ENCODE results near the gene NHSL2. TPM values are rescaled to one million over a fixed set of nuclear protein-coding genes. Genes with fewer than 3 reads are reported as not detected.

NHSL2 gene
- total RNA-seq, 2 experiments from 2014 or later: not detected

DNA sequence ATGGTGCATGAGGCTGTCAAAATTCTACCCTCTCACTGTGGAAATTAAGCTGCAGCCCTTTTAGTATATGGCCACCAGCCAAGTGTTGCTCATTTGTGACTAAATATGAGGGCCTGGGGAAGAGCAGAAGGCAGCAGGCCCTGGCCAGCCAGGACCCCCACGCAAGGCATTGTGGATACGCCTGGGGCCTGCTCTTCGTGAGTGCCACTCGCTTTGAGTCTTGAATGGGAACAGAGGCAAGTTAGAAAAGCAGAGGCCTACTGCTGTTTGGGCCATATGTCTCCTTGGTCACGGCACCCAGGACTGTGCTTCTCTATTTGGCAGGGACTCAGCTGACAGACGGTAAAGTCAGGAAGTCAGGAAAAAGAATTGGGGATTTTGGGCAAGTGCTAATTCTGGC is 210.2 kb downstream of the NHSL2 start:
- no peak overlapping the region for H3K27ac ChIP-seq (ENCODE audit: low read depth, low read length, poor library complexity, severe bottlenecking)
- H2AFZ ChIP-seq (ENCODE audit: low read length): no peak overlapping the region
- ChIA-PET POLR2A (no interaction called here), CTCF (ENCODE audit: unreplicated experiment) (no interaction called here)
- no peak overlapping the region for H3K4me2 ChIP-seq (ENCODE audit: low read length)
- intact Hi-C loops (cut with micrococcal nuclease; ENCODE audit: unreplicated experiment): no loop called here
- H3K9me3 ChIP-seq (ENCODE audit: low read length): no peaks in the 10 kb centered on the region
- H3K36me3 ChIP-seq (ENCODE audit: insufficient read depth, low read length): no peaks in the 10 kb centered on the region
- no peaks in the 10 kb centered on the region for H4K20me1 ChIP-seq (ENCODE audit: insufficient read depth, low read length)
- H3K79me2 ChIP-seq (ENCODE audit: insufficient read depth, low read depth, low read length): no peaks in the 10 kb centered on the region
- TF ChIP-seq, protein P1, sequence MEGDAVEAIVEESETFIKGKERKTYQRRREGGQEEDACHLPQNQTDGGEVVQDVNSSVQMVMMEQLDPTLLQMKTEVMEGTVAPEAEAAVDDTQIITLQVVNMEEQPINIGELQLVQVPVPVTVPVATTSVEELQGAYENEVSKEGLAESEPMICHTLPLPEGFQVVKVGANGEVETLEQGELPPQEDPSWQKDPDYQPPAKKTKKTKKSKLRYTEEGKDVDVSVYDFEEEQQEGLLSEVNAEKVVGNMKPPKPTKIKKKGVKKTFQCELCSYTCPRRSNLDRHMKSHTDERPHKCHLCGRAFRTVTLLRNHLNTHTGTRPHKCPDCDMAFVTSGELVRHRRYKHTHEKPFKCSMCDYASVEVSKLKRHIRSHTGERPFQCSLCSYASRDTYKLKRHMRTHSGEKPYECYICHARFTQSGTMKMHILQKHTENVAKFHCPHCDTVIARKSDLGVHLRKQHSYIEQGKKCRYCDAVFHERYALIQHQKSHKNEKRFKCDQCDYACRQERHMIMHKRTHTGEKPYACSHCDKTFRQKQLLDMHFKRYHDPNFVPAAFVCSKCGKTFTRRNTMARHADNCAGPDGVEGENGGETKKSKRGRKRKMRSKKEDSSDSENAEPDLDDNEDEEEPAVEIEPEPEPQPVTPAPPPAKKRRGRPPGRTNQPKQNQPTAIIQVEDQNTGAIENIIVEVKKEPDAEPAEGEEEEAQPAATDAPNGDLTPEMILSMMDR (conservative IDR thresholded peaks at IDR 0.05; ENCODE audit: low read length): no peak
- no peak for TF ChIP-seq EZH2phosphoT487 (IDR thresholded peaks at IDR 0.05; ENCODE audit: borderline replicate concordance, low read depth, low read length)
- no peaks in the 10 kb centered on the region for H3K9me2 ChIP-seq (ENCODE audit: insufficient read depth, low read length)
- no peak overlapping the region for H3K4me3 ChIP-seq (ENCODE audit: low read depth, low read length, poor library complexity, severe bottlenecking)
- no TSS peak for BruUV-seq (replicated peaks)
- DNase-seq (ENCODE audit: low spot score): no peak
- no peaks in the 10 kb centered on the region for H3K4me1 ChIP-seq (ENCODE audit: insufficient read depth, low read length, poor library complexity, severe bottlenecking)

DNA sequence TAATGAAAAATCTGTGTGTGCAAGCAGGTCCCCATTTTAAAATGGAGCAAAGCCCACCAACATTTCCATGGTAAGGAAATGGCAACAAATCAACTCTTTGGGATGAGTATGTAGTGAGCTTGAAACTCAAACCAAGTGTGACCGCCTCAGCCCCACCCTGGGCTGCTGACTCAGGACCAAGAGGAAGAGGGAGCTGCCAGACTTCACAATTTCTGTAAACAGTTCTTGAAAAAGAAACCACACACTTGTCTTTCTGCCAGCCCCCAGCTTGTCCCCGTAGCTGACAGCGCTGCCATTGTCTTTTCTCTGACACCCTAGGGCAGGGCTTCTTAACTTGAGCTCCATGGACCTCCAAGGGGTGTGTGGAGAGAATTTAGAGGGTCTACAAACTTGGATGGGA is 210.7 kb downstream of the NHSL2 start:
- ChIA-PET CTCF (ENCODE audit: unreplicated experiment) (no interaction called here), POLR2A (no interaction called here)
- H2AFZ ChIP-seq (ENCODE audit: low read length): no peak overlapping the region
- H3K9me2 ChIP-seq (ENCODE audit: insufficient read depth, low read length): no peaks in the 10 kb centered on the region
- no peak overlapping the region for H3K27ac ChIP-seq (ENCODE audit: low read depth, low read length, poor library complexity, severe bottlenecking)
- DNase-seq (ENCODE audit: low spot score): no peak
- H3K4me3 ChIP-seq (ENCODE audit: low read depth, low read length, poor library complexity, severe bottlenecking): no peak overlapping the region
- no peak for TF ChIP-seq EZH2phosphoT487 (IDR thresholded peaks at IDR 0.05; ENCODE audit: borderline replicate concordance, low read depth, low read length)
- no TSS peak for BruUV-seq (replicated peaks)
- intact Hi-C loops (cut with micrococcal nuclease; ENCODE audit: unreplicated experiment): no loop called here
- no peaks in the 10 kb centered on the region for H3K79me2 ChIP-seq (ENCODE audit: insufficient read depth, low read depth, low read length)
- no peaks in the 10 kb centered on the region for H3K36me3 ChIP-seq (ENCODE audit: insufficient read depth, low read length)
- H3K9me3 ChIP-seq (ENCODE audit: low read length): no peaks in the 10 kb centered on the region
- no peaks in the 10 kb centered on the region for H4K20me1 ChIP-seq (ENCODE audit: insufficient read depth, low read length)
- no peak overlapping the region for H3K4me2 ChIP-seq (ENCODE audit: low read length)
- no peaks in the 10 kb centered on the region for H3K4me1 ChIP-seq (ENCODE audit: insufficient read depth, low read length, poor library complexity, severe bottlenecking)

DNA sequence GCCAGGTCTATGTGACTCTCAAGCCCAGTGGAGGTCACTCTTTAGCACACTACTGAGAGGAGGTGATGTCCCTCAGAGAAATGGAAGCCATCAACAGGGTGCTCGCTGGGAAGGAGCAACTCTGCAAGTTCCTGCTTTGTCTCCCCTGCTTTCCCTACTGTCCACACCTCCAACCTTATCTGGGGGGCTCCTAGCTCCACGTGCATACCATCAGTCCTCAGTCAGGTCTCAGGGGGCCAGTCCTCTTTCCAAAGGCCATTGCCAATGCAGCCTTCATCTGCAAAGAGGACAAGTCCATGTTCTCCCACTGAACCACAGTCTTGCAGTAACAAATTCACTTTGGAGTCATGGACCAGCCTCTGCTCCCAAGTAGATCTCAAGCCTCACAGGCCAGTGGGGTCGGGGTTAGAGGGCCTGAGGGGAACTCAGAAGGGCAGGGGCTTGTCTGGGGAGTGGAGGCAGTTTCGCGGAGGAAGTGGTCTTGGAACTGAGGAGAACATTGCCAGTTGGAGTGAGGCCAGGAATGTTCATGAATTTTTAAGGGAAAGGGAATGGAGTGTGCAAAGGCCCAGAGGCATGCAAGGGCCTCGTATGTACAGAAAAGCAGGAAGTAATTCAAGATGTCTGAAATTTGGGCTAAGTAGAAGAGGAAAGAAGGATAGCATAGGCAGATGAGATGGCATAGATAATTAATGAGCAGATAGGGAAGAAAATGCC is 212.1 kb downstream of the NHSL2 start:
- ChIA-PET POLR2A (no interaction called here), CTCF (ENCODE audit: unreplicated experiment) (no interaction called here)
- TF ChIP-seq, protein P1 (conservative IDR thresholded peaks at IDR 0.05; ENCODE audit: low read length): no peak
- TF ChIP-seq EZH2phosphoT487 (IDR thresholded peaks at IDR 0.05; ENCODE audit: borderline replicate concordance, low read depth, low read length): no peak

More for the DNA sequence above, 212.1 kb downstream of the NHSL2 start:
- Histone ChIP-seq H3K4me3 (ENCODE audit: low read depth, low read length, poor library complexity, severe bottlenecking) (no peak overlapping the region), H3K36me3 (ENCODE audit: insufficient read depth, low read length) (no peaks in the 10 kb centered on the region), H2AFZ (ENCODE audit: low read length) (no peak overlapping the region), H3K4me2 (ENCODE audit: low read length) (no peak overlapping the region), H3K27ac (ENCODE audit: low read depth, low read length, poor library complexity, severe bottlenecking) (no peak overlapping the region), H3K4me1 (ENCODE audit: insufficient read depth, low read length, poor library complexity, severe bottlenecking) (no peaks in the 10 kb centered on the region), H4K20me1 (ENCODE audit: insufficient read depth, low read length) (no peaks in the 10 kb centered on the region), H3K79me2 (ENCODE audit: insufficient read depth, low read depth, low read length) (no peaks in the 10 kb centered on the region), H3K9me2 (ENCODE audit: insufficient read depth, low read length) (no peaks in the 10 kb centered on the region), H3K9me3 (ENCODE audit: low read length) (no peaks in the 10 kb centered on the region)
- intact Hi-C loops (cut with micrococcal nuclease; ENCODE audit: unreplicated experiment): no loop called here
- DNase-seq (ENCODE audit: low spot score): no peak
- BruUV-seq (replicated peaks): no TSS peak
